T1000 (cell line): Measurements from ENCODE around the gene COPS9.

Experiments
- DNase-seq: peaks from one replicate; lab custom pipeline; 2025; ENCODE audit warnings: mixed read lengths; lab: John Stamatoyannopoulos, UW

Gene COPS9

GRCh38 chr2:240134466-240134865, 1.6 kb downstream of the COPS9 start:
- DNase-seq = no peak

DNA sequence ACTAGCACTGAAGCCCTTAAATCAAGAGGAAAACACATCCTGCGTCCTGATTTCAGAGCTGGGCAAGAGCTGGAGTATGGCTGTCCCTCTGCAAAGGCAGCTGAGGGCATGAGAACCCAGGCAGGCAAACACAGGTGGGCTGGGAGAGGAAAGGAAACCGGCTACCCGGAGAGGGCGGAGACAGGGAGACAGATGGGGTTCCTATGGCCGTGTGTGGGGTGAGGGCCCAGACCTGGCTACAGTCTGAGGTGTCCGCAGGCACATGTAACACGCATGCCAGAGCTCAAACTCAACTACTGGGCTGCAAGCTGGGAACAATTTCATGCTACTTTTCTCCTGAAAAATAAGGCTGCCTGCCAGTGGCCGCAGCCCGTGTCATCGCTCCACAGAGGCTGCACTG, 2.7 kb downstream of the COPS9 start:
- no peak for DNase-seq

DNA sequence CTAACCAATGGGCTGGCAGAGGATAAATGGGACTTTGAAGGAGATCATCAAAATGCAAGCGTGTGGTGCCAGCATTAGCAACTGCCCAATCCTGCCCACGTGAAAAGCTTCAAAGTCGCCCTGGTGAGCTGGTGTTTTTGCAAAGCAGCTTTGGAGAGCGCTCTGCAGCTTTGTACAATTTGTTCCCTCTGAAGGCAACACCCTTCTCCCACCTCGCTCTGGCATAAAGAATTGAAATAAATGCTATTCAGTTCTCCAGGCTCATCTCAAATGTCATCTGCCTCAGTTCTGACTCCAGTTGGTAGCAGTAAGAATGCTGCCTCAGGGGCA, 3.5 kb downstream of the COPS9 start:
- no peak for DNase-seq

DNA sequence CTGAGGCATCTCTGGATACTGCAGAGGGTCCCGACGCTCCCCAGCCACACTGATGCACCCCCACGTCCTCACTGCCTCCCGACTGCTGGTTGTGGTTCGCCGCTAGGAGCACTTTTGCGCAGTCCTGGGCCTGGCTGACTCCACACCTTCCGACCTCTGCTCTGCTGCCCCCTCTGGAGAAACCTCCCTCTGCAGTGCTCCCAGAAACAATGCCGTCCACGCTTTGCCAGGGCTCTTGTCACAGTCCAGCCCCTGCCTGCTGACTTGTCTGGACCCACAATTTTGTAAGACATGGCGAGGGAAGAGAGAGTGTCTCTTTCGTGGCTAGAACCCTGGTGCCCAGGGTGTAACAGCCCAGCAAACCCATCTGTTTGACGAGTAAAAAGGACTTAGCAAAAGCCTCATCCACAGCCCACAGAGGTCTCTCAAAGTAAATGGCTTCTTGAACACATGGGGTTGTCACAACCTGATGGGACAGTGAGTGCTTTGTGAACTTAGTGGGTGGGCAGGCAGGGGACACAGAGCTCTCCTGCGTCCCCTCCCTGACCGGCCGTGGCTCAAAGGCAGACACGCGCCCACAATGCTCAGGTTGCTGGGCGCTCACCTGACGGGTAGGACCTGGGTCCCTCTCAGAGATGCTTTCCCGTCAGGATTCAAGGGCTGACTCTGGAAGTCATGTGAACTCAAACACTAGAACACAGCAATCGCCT, 4.0 kb downstream of the COPS9 start:
- DNase-seq = no peak

- no peak for DNase-seq
Observed at GRCh38 chr2:240131296-240131695, 4.8 kb downstream of the COPS9 start.

DNA sequence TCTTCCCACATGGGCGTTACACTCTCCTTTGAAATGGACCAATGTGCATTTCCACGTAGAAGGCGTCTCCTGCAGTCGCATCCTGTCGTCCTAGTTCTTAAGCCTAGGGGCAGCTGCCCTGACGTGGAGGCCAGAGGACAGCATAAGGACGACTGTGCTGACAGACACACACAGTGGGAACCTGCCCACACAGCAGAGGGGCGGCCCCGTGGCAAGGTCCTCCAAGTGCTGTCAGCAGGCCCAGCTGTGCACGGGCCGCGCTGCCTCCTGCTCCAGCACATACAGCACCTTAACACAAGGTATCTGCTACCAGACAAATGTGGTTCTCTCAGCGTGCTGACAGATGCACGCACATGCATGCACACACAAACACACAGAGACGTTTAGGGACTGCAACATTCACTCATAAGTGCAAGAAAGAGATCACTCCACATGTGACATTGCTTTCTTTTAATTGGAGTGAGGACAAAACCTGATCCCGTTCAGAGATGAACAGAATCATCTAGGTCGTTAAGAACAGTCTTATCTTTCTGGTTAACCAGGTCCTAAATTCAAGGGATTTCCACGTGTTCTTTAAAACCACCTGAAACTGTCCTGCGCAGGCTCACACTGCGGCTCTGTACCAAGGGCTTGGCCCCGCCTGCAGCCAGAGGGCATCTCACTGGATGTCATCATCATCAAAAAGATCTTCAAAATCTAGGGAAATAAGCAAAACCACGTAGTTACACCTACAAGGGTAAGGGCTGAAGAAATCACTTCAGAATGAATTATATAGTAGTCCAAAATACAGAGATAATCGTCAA, 5.5 kb downstream of the COPS9 start:
- no peak for DNase-seq

DNA sequence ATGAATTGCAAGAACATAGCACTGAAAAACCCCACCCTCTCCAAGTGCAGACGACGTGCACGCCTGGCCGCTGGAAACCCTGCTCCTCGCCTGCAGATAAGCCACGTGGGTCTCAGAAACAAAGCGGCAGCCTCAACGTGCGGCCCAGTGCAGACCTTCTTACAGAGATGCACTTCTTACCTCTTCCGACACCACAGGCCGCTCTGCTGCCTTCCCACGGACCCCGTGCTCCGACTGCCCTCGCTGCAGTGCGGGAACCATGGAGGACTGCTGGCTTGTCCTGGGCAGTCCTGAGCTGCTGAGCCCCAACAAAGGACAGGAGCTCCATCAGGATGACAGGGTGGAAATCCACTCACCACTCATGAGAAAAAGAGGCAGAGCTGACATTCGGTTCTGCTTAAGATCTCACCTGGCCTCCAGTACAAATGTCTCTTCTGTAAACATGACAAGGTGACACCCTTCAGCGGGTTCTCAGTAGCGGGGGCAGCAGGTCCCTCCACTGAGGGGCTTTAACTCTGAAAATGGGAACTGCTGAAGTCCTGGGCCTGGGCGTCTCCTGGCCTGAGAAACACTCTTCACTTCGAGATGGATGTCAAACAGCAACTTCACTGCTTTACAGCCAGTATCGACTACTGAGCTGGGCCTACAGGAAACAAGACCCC, 6.2 kb downstream of the COPS9 start:
- DNase-seq = no peak

GRCh38 chr2:240129311-240129710, 6.8 kb downstream of the COPS9 start:
- no peak for DNase-seq

DNA sequence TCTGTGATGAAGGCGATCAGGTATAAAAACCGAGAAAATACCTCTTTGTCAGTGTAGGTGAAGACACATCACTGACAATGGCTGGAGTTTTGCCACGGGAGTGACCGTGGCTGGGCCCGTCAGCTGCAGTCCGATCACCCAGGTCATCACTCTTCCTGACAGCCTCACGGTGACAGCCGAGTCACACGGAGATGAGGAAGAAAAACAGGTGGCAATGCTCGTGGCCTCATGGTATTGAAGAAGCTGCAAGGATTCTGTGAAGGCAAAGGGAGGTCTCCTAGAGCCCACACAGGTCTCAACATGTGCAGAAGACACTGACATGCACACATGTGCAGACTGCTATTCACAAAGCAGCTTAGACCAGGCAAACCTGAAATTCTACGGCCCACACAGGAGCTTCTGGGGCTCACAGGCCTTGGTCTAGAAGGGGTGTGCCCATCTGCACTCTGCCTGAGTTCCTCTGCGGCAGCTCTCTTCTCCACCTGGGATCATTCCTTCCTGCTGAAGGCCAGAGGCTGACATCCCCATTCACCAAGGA, 7.4 kb downstream of the COPS9 start:
- no peak for DNase-seq

DNA sequence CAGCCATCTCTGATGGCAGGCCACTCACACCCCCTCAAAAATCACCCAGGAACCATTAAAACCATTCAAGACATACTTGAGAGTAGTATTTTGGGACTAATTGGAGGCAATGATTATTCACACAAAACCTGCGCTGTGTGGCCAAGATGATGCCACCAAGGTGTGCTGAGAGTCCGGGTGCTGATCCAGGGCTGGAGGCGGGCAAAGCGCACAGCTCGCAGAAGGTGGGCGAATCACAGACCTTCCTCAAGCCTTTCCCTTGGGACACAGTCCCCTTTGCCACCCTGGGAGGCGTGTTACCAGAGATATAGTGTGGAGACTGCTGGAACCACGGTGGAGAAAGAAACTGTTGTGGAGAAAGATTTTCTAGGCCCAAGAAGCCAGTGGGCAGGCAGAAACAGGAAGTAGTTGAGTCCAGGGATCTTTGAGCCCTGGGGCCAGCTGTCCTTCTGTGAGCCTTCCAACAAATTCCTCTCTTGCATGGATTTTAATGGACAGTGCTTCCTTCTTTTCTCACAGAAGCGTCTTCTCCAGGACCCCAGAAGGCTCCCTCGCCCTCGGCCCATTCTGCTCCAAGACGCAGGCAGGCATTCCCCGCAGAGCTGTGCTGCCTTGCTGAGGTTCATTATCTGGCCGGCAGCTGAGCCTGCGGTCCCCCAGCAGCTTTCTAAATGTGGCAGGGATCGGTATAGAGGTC, 8.0 kb downstream of the COPS9 start:
- DNase-seq = no peak

DNA sequence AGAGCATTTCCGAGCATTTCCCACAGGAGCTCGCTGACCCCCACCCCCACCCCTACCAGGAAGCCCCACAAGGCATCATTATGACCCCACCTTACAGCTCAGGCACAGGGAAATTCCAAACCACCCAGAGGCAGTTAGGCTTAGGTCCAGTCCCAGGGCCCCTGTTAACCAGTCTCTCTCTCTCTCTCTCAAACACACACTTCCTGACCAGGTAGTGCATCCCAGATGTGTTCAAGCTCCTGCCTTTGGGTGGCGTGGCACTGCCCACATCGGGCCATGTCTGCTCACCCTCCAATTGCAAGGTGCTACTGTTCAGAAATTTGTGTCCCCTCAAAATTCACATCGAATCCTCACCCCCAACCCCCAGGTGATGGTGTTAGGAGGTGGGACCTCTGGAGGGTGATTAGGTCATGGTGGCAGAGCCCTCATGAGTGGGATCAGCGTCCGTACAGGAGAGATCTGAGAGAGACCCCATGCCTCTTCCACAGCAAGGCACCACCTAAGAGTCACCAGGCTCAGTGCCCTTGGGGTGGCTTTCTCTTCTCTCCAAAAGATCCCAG, 8.8 kb downstream of the COPS9 start:
- DNase-seq = no peak

GRCh38 chr2:240126731-240127130, 9.4 kb downstream of the COPS9 start:
- no peak for DNase-seq

GRCh38 chr2:240125742-240126141, 10.4 kb downstream of the COPS9 start:
- no peak for DNase-seq

- no peak for DNase-seq
Observed at GRCh38 chr2:240124651-240125030, 11.5 kb downstream of the COPS9 start.

GRCh38 chr2:240123821-240124650, 12.1 kb downstream of the COPS9 start:
- no peak for DNase-seq

DNA sequence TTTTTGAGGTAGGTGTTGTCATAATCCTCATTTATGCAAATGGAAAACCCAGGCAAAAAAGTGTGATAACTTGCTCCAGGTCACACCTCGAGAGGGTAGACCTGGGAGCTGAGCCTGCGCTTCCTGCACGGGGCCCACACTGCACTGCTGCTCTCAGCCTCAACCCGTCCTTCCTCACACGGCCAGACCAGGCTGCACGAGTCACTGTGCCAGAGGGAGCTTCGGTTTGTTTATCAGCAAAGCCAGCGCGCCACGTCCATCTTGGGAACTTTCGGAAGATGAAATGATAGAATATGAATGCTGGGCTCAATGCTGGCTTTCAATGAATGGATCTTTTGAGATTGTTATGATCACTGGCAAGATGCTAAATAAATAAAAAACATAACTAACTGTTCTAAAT, 14.4 kb downstream of the COPS9 start:
- DNase-seq = no peak

DNA sequence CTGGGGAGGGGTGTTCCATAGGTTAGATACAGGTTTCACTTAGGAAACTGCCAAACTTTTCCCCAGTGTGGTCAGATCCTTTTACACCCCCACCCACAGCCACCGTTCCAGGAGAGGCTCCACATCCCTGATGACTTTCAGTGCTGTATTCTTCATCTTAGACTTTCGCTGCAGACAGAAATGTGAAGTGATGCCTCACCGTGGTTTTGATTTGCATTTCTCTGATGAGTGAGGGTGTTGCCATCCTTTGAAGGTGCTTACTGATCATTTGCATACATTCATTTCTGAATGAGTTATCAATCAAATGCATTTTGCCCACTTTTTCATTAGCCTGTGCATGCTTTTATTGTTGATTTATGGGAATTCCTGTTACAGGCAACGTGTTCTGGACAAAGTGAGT, 14.9 kb downstream of the COPS9 start:
- no peak for DNase-seq

GRCh38 chr2:240114233-240114632, 21.9 kb downstream of the COPS9 start:
- no peak for DNase-seq

- no peak for DNase-seq
Observed at GRCh38 chr2:240112914-240113690, 23.0 kb downstream of the COPS9 start.

DNA sequence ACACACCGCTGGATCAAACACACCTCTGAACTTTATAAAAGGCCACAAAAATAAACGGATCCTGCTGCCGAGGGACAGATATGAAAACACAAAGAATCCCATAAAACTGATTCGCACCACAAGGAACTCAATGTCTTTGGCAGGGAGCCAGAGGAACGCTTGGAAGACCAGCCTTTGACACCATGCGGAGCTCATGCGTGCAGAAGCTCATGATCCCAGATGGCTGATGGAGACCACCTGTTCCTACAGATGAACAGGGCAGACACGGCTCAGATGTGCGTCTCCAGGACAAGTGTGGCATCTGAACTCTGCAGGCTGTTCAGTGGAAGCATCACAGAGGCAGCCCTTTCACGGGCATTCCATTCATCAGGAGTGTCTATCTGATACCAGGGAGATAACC, 24.9 kb downstream of the COPS9 start:
- no peak for DNase-seq
